CD4-positive, alpha-beta memory T cell (primary cell): ENCODE measurements around the gene NEUROD2. TPM values are rescaled to one million over a fixed set of nuclear protein-coding genes. Genes with fewer than 3 reads are reported as not detected.

Source experiments
- CTCF ChIA-PET: fragments of 350-600 bp; sonication (Branson Sonifier 250); formaldehyde crosslinking; loops from one replicate; lab custom pipeline; 2021; ENCODE audit warnings: inconsistent platforms; ENCODE audit not compliant: partially characterized antibody; lab: Charles Lee
- POLR2A ChIA-PET: fragments of 350-600 bp; sonication (Branson Sonifier 250); formaldehyde crosslinking; loops from one replicate; lab custom pipeline; 2021; ENCODE audit not compliant: partially characterized antibody; lab: Charles Lee
- DNase-seq, 5 donors: peaks; one replicate each; pipeline versions ENCODE4 v3.0.0 to v3.0.0-alpha.2; 2020 to 2022; ENCODE audit warnings: mixed read lengths in 1 of 5
- H3K27ac ChIP-seq: one replicate; pipeline ENCODE4 v1.7.0; 2013; ENCODE audit warnings: low read depth, low read length
- H3K27me3 ChIP-seq: 2 replicates; pipeline ENCODE4 v1.7.0; 2013; ENCODE audit warnings: mild to moderate bottlenecking, low read length, moderate library complexity; ENCODE audit not compliant: insufficient read depth
- H3K36me3 ChIP-seq: 2 replicates; pipeline ENCODE4 v1.7.0; 2013; ENCODE audit warnings: mild to moderate bottlenecking, low read length, moderate library complexity; ENCODE audit not compliant: insufficient read depth
- H3K4me1 ChIP-seq: 2 replicates; pipeline ENCODE4 v1.7.0; 2013; ENCODE audit warnings: mild to moderate bottlenecking, low read length, moderate library complexity; ENCODE audit not compliant: insufficient read depth
- H3K4me3 ChIP-seq, 2 donors: one replicate each; pipeline ENCODE4 v1.7.0; 2013; ENCODE audit warnings: low read length in 2 of 2, mild to moderate bottlenecking in 1 of 2
- H3K9me3 ChIP-seq, 2 donors: one replicate each; pipeline ENCODE4 v1.7.0; 2013; ENCODE audit warnings: low read length in 2 of 2, control low read depth in 1 of 2; ENCODE audit not compliant: control insufficient read depth in 1 of 2
- H3K27ac Mint-ChIP-seq, 7 donors: one replicate each; pipeline ENCODE4 v1.8.0; 2020 to 2021; ENCODE audit warnings: mixed read lengths in 7 of 7, mild to moderate bottlenecking in 6 of 7, inconsistent platforms in 3 of 7, moderate library complexity in 3 of 7
- H3K27me3 Mint-ChIP-seq, 2 donors: one replicate each; pipeline ENCODE4 v1.8.0; 2020 to 2021; ENCODE audit warnings: mixed read lengths in 2 of 2
- H3K36me3 Mint-ChIP-seq, 2 donors: one replicate each; pipeline ENCODE4 v1.8.0; 2020 to 2021; ENCODE audit warnings: mixed read lengths in 2 of 2, inconsistent platforms in 1 of 2, mild to moderate bottlenecking in 1 of 2
- H3K4me1 Mint-ChIP-seq, 4 donors: one replicate each; pipeline ENCODE4 v1.8.0; 2020 to 2021; ENCODE audit warnings: mixed read lengths in 4 of 4, mild to moderate bottlenecking in 1 of 4
- H3K4me3 Mint-ChIP-seq, 8 donors: one replicate each; pipeline ENCODE4 v1.8.0; 2020 to 2021; ENCODE audit warnings: mixed read lengths in 8 of 8, mild to moderate bottlenecking in 7 of 8, moderate library complexity in 6 of 8, inconsistent platforms in 3 of 8
- H3K9me3 Mint-ChIP-seq, 8 donors: one replicate each; pipeline ENCODE4 v1.8.0; 2020 to 2021; ENCODE audit warnings: mixed read lengths in 8 of 8, mild to moderate bottlenecking in 5 of 8, inconsistent platforms in 3 of 8, moderate library complexity in 1 of 8
- intact Hi-C: fragments of 100-400 bp; cut with micrococcal nuclease; formaldehyde crosslinking; loops from one replicate; pipeline ENCODE4 v1.15.1; 2023
- polyA plus RNA-seq, 2 donors: library from polyadenylated mRNA; unstranded; fragments of 300-500 nt; fragmentation: Illumina TruSeq; gene quantifications; one replicate each; pipeline ENCODE4 v1.2.3, GENCODE V29; 2021
- total RNA-seq, 2 experiments: library from RNA; stranded (reverse); gene quantifications; one replicate each; pipeline ENCODE4 v1.2.3, GENCODE V29; 2021

Gene NEUROD2
- total and polyA plus RNA-seq, 4 experiments from 2014 or later: 0.06 TPM; not detected in 3

DNA sequence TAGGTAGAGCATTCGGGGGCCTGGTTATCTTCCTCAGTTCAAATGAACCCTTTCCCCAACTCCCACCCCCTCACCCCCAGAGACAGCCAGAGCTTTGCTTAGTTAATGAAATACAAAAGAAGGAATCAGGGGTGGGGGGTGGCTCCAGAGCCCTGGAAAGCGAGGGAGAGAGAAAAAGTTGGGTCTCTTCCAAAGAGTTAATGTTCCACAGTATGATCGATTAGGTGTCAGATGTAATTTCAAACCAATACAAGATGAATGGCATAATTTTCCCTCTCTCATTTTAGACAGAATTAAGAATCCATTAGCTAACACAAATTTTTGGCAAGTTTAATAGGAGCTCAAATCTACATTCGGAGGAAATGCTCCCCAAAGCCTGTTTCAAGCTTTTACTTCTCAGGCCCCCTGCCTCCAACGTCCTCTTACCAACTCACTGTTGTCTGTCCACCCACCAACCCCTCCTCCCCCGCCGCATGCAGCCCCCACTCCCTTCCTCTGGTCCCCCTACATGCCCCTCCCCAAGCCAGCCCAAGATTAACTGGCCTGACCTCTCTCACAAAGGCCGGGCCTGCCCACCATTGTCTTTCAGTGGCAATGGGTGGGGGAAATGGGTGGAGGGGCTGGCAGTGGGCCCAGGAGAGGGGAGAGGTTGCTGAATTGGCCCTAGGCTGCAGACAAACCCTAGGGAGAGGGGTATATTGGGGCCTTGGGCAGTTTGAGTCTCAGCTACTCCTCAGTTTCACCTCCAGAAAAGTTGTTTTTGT, 28.2 kb downstream of the NEUROD2 start:
- Histone ChIP-seq H3K4me3 (no peak overlapping the region), H3K4me1 (no peaks in the 10 kb centered on the region), H3K9me3 (no peaks in the 10 kb centered on the region), H3K36me3 (no peaks in the 10 kb centered on the region), H3K27me3 (no peaks in the 10 kb centered on the region), H3K27ac (no peak overlapping the region)
- no peaks in the 10 kb centered on the region for H3K9me3 Mint-ChIP-seq
- intact Hi-C loops: no loop called here
- H3K4me1 Mint-ChIP-seq: peaks cover 0 to 7% (median 0%) of the 10 kb centered on the region in 4 donors
- ChIA-PET CTCF (interaction anchor here (1.7 kb wide), 1 partner anchor 42 kb away, joined by 3 read pairs; no protein-coding TSS in a partner anchor), POLR2A (no interaction called here)
- H3K27me3 Mint-ChIP-seq: peaks cover 0 to 1% of the 10 kb centered on the region in 2 donors
- H3K4me3 Mint-ChIP-seq: no peak overlapping the region
- no peak overlapping the region for H3K27ac Mint-ChIP-seq
- DNase-seq: no peak
- H3K36me3 Mint-ChIP-seq: peaks cover 0 to 18% of the 10 kb centered on the region in 2 donors

DNA sequence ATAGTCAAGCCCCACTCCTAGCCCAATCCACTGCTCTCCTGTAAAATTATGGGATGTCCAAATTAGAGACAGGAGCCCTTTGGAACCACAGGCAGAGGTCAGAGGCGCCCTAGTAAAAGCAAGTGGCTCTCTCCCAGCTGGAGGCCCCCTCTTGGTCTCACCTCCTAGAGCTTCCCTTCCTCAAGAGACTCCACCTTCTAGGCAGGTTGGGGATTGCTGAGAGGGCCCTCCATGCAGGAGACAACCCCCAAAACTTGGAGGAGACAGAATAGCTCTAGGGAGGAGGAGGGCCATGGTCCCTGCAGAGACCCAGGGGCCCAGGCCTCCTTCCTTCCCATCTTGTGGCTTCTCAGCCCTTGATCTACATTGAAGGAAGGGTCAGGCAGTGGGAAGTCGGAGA, 29.4 kb downstream of the NEUROD2 start:
- DNase-seq: no peak
- intact Hi-C loops: no loop called here
- Mint-ChIP-seq H3K36me3 (peaks cover 0 to 16% of the 10 kb centered on the region in 2 donors), H3K4me1 (peaks cover 0 to 11% (median 3%) of the 10 kb centered on the region in 4 donors), H3K4me3 (no peak overlapping the region), H3K27ac (no peak overlapping the region), H3K9me3 (no peaks in the 10 kb centered on the region), H3K27me3 (peaks cover 0 to 1% of the 10 kb centered on the region in 2 donors)
- Histone ChIP-seq H3K36me3 (no peaks in the 10 kb centered on the region), H3K4me1 (no peaks in the 10 kb centered on the region), H3K27ac (no peak overlapping the region), H3K9me3 (no peaks in the 10 kb centered on the region), H3K4me3 (no peak overlapping the region), H3K27me3 (no peaks in the 10 kb centered on the region)
- ChIA-PET POLR2A (no interaction called here), CTCF (interaction anchor here (0.6 kb wide), 1 partner anchor 90 kb away, joined by 4 read pairs; the partner anchor contains the start of gene PNMT)

DNA sequence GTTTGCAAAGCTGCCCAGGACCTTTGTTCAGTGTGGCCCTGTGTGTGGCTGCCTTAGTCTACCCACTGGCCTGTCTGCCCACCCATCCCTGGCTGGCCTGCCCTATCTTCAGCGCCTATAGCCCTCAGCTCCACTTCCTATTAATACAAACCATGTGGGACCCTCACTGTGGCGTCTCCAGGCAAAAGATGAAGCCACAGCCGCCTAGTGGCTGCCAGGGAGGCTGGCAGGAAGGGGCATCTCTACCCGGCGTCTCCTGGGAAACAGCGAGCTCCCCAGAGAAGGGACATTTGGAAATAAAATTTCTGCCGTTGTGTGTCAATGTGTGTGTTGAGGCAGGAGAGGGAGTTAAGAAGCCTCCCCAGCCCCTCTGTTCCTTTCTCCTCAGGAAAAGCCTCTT, 31.5 kb downstream of the NEUROD2 start:
- intact Hi-C loops: no loop called here

DNA sequence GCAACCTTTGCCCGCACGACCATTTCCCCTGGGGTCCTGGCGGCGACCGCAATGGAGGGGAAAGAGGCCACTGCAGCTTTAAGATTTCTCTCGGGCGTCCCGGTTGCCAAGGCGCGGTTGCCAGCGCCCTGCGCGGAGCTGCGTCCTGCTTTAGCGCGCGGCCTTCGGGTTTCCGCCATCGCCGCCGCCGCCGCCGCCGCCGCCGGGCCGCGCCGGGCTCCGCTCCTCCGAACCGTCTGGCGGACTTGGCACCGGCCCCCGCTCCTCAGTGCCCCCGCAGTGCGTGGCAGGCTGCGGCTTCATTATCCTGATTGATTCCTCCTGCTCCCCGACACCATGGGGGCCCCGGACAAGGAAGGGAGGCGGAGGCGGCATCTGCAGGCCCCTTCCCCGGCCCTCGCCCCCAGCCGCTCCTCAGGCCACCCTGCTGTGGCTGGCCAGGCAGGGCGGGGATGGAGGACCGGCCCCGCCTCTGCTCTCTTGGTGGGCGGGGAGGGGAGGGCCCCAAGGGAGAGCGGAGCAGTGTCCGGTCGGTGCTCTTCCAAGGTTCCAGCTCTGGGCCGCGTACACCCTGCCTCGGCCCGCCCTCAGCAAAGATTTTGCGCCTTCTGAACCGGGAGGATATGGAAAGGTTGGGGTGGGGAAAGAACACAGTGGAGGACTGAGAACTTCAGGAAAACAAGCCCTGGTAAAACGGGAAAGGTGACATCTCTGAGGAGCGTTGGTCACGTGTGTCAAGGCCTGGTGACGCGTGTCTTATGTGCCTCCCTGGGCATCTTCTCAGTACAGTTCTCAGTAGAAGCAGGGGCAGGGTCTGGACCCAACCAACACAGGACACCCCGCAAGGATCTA, 34.0 kb downstream of the NEUROD2 start:
- ChIA-PET POLR2A (no interaction called here), CTCF (no interaction called here)
- H3K27ac ChIP-seq: no peak overlapping the region
- peak in 3 of 5 donors; percentile 16 to 20 (median 19) for DNase-seq
- no peaks in the 10 kb centered on the region for H3K27me3 ChIP-seq
- H3K4me3 Mint-ChIP-seq: peak overlapping the region; percentile 73 to 89 (median 84)
- no peaks in the 10 kb centered on the region for H3K36me3 ChIP-seq
- intact Hi-C loops: no loop called here
- no peak overlapping the region for H3K4me3 ChIP-seq
- peak overlapping the region in 5 of 7 donors; percentile 13 to 79 (median 61) for H3K27ac Mint-ChIP-seq
- H3K9me3 Mint-ChIP-seq: peaks cover 0 to 22% (median 14%) of the 10 kb centered on the region in 8 donors
- no peaks in the 10 kb centered on the region for H3K4me1 ChIP-seq
- no peaks in the 10 kb centered on the region for H3K9me3 ChIP-seq
- no peaks in the 10 kb centered on the region for H3K27me3 Mint-ChIP-seq
- H3K36me3 Mint-ChIP-seq: peaks cover 25 to 35% of the 10 kb centered on the region in 2 donors
- peaks cover 0 to 13% (median 7%) of the 10 kb centered on the region in 4 donors for H3K4me1 Mint-ChIP-seq

More for the DNA sequence above, 31.5 kb downstream of the NEUROD2 start:
- ChIA-PET CTCF (no interaction called here), POLR2A (no interaction called here)
- no peak overlapping the region for H3K27ac Mint-ChIP-seq
- H3K27me3 Mint-ChIP-seq: peaks cover 0 to 1% of the 10 kb centered on the region in 2 donors
- H3K4me1 ChIP-seq: no peaks in the 10 kb centered on the region
- H3K9me3 Mint-ChIP-seq: peaks cover 0 to 6% (median 4%) of the 10 kb centered on the region in 8 donors
- no peak overlapping the region for H3K4me3 Mint-ChIP-seq
- no peaks in the 10 kb centered on the region for H3K36me3 ChIP-seq
- no peaks in the 10 kb centered on the region for H3K27me3 ChIP-seq
- no peak overlapping the region for H3K4me3 ChIP-seq
- H3K4me1 Mint-ChIP-seq: peaks cover 0 to 13% (median 7%) of the 10 kb centered on the region in 4 donors
- DNase-seq: no peak
- no peaks in the 10 kb centered on the region for H3K9me3 ChIP-seq
- no peak overlapping the region for H3K27ac ChIP-seq
- peaks cover 4 to 16% of the 10 kb centered on the region in 2 donors for H3K36me3 Mint-ChIP-seq

DNA sequence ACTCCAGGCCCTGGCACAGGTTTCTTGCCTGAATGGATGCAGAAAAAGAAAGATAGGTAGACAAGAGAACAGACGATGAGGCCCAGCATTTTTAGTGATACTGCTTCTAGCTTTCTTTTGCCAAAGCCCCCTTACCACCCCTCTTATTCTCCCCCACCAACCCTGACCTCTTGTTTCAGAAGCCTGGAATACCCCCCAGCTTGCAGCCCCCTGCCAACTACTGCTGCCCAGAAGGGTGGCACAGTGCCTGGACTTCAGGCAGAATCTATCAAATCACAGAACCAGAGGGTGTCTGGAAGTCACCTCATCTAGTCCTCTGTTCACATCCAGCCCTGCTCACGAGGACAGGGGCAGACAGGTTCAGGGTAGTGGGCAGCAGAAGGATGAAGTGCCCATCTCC, 35.6 kb downstream of the NEUROD2 start:
- Mint-ChIP-seq H3K27me3 (no peaks in the 10 kb centered on the region), H3K4me3 (peak overlapping the region in 2 of 8 donors; percentile 29 to 54), H3K9me3 (peaks cover 0 to 22% (median 14%) of the 10 kb centered on the region in 8 donors), H3K4me1 (peaks cover 0 to 13% (median 7%) of the 10 kb centered on the region in 4 donors), H3K36me3 (peaks cover 39 to 51% of the 10 kb centered on the region in 2 donors), H3K27ac (no peak overlapping the region)
- Histone ChIP-seq H3K4me3 (no peak overlapping the region), H3K27me3 (no peaks in the 10 kb centered on the region), H3K4me1 (no peaks in the 10 kb centered on the region), H3K36me3 (peaks cover 13% of the 10 kb centered on the region), H3K9me3 (no peaks in the 10 kb centered on the region), H3K27ac (no peak overlapping the region)
- DNase-seq: no peak
- intact Hi-C loops: no loop called here
- ChIA-PET CTCF (no interaction called here), POLR2A (no interaction called here)

DNA sequence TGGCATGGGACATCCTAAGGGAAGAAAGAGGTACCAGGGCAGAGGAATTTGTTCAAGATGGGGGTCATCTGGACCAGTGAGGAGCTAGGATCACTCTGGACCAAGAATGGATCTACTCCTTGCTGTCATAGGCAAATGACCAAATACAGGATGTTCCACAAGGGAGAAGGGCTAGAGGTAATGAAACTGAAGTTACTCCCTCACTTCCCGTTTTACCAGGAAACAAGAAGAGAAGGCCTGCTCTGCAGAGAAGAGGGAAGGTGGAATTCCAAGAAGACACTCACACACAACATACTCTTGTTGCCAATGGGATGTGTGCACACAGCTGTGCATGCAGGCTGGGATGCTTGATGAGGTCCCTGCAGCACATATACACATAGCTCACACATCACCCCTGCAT, 38.6 kb downstream of the NEUROD2 start:
- Mint-ChIP-seq H3K4me1 (peaks cover 0 to 13% (median 3%) of the 10 kb centered on the region in 4 donors), H3K27ac (no peak overlapping the region), H3K27me3 (no peaks in the 10 kb centered on the region), H3K9me3 (peaks cover 0 to 22% (median 14%) of the 10 kb centered on the region in 8 donors), H3K36me3 (peaks cover 58 to 75% of the 10 kb centered on the region in 2 donors), H3K4me3 (no peak overlapping the region)
- H3K9me3 ChIP-seq: no peaks in the 10 kb centered on the region
- H3K4me3 ChIP-seq: no peak overlapping the region
- peaks cover 21% of the 10 kb centered on the region for H3K36me3 ChIP-seq
- POLR2A ChIA-PET: no interaction called here
- H3K4me1 ChIP-seq: no peaks in the 10 kb centered on the region
- CTCF ChIA-PET: no interaction called here
- H3K27me3 ChIP-seq: no peaks in the 10 kb centered on the region
- no peak overlapping the region for H3K27ac ChIP-seq
- no peak for DNase-seq
- intact Hi-C loops: no loop called here

GRCh38 chr17:39568702-39569101, 39.0 kb downstream of the NEUROD2 start:
- H3K36me3 Mint-ChIP-seq: peaks cover 62 to 79% of the 10 kb centered on the region in 2 donors
- H3K4me3 Mint-ChIP-seq: no peak overlapping the region
- peaks cover 0 to 22% (median 14%) of the 10 kb centered on the region in 8 donors for H3K9me3 Mint-ChIP-seq
- H3K4me1 Mint-ChIP-seq: peaks cover 0 to 9% (median 0%) of the 10 kb centered on the region in 4 donors
- H3K4me1 ChIP-seq: no peaks in the 10 kb centered on the region
- no peaks in the 10 kb centered on the region for H3K9me3 ChIP-seq
- H3K4me3 ChIP-seq: no peak overlapping the region
- H3K27ac ChIP-seq: no peak overlapping the region
- POLR2A ChIA-PET: no interaction called here
- intact Hi-C loops: no loop called here
- DNase-seq: no peak
- CTCF ChIA-PET: no interaction called here
- H3K27me3 Mint-ChIP-seq: no peaks in the 10 kb centered on the region
- peaks cover 21% of the 10 kb centered on the region for H3K36me3 ChIP-seq
- H3K27me3 ChIP-seq: no peaks in the 10 kb centered on the region
- no peak overlapping the region for H3K27ac Mint-ChIP-seq
